Fibroblast of the conjunctiva (primary cell): ENCODE data around the gene MAP7D2.

Experiments used
- DNase-seq: peaks from one replicate; pipeline ENCODE4 v3.0.0-alpha.2; 2010; ENCODE audit warnings: low read depth

The MAP7D2 gene

DNA sequence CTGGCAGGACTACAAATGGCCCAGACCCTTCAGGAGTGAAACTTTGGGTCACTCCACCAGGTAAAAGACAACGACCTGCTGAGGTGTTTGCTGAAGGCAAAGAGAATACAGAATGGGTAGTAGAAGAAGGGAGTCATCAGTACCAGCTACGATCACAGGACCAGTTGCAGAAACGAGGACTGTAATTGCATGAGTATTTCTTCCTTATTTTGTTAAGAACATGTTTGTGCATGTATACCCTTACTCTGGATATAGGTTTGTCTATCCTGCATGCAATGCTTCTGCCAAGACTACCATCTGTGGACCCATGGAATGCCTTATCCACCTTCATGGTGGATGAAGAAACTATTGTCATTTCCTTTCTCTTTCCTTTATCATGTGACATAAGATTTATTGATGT, 77.7 kb downstream of the MAP7D2 start:
- DNase-seq, result no peak

DNA sequence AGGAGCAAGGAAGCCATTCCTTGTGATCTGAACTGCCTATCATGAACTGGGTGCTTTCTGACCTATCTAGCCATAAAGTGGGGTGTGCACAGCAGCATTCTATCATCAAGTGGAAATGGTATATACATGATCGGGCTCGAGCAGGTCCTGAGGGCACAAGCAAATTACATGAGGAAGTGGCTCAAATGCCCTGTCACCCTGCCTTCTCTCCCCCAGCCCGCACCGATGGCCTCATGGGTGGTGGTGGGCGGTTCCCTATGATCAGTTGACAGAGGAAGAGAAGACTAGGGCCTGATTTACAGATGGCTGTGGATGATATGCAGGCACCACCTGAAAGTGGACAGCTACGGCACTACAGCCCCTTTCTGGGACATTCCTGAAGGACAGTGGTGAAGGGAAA, 79.5 kb downstream of the MAP7D2 start:
- no peak for DNase-seq

DNA sequence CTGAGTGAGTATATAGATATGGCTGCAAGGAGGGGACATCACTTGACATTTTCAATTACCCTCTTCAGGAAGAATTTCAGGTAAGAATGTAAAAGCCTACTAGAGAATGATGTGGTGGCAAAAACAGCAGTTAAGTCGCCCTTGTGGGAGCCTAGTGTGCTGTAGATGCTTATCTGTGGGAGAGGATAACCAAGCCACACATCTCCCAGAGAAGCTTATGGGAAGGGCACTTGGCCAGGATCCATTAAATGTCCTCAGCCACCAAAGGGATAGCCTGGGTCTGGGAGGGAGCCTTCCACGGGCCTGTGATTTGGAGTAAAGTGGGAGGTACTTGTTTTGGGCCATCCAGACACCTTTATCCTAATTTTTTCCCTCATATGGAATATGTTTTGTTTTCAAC, 84.5 kb downstream of the MAP7D2 start:
- DNase-seq, result no peak

DNA sequence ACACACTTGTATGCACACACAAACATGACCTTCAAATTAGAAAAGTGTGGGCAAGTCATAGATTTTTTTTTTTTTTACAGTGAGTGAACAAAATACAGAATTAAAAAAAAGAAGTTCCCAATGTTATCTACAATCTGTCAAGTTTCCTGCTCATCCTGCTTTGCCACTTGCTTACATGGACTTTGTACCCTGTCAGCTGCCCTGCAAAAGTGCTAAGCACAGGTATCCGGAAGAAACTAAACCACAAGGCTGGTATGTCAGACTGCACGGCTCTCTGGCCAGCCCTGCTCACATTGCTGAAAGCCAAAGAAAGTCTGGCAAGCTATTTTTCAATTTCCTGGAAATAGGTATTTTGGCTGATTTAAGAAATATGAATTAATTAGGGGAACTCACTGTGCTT, 87.0 kb downstream of the MAP7D2 start:
- DNase-seq, result no peak

DNA sequence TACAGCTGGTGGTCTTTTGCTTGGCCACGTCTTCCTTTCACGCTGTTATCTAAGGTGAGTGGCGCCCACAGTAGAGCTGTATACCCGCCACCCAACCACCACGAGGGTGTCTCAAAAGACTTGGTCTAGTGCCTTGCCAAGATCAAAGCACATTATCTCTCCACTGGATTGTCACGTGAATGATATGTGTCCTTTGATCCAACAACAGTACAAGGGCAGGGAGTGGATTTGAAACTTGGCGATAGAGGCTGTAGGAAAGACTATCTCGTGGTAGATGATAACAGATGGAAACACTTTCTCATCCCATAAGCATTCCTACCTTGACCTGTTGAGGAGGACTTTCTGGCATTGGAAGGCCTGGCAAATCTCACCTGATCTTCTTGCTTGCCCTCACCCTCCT, 88.1 kb downstream of the MAP7D2 start:
- DNase-seq, result no peak

DNA sequence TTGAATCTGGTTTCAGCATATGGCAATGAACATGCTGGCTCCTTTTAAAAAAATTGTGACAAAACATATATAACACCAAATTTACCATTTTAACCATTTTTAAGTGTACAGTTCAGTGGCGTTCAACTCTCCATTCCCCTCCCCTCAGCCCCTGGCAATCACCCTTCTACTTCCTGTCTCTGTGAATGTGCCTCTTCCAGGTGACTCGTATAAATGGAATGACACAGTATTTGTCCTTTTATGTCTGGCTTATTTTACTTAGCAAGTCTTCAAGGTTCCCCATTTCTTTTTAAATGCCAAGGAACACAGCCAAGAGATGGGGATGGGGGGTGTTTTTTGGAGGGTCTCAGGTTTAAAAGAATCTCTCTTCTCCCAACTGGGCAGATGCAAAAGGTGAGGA, 90.4 kb downstream of the MAP7D2 start:
- DNase-seq, result peak; percentile 13

DNA sequence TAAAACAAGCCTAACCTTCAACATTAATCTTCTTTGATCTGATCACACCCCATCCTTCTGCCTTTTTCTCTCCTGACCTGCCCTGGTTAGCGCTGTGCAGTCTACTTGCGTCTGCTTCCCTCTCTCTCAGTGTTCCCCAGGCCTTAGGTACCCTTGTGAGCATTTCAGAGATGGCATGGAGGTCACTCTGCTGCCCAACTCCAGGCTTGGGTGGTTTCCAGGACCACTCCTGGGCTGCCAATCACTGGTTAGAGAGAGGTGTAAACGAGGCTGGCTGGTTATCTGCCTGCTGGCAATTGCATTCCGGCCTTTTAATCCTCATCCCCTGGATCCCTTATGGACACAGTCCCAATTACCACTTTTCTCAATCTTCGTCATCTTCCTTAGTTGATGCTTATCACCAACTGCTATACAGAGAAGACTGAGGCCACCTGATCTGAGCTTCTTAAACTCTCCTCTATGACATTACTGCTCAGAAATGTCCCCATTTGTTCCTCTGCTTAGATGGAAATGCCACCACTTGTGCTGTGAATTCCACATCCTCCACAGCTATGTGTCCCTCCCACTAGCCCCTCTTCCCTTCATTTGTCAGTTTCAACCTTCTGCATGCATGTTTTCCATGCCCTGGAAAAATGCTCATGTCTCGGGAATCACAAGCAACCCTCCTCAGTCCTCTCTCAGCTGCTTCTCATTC, 96.9 kb downstream of the MAP7D2 start:
- no peak for DNase-seq

DNA sequence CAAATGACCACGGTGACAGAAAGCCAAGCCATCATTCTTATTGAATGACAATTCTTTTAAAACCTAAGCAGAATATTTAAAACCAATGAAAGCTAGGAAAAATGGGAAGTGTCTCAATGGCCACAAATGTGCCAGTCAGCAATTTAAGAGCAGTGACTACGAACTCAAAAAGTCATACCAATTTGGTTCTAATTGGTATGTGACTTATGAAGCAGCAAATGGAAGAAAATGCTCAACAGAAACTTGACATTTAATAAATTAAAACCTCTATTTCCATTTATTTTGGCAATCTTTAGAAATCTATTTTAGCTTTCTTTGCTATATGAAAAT, 100.1 kb downstream of the MAP7D2 start:
- no peak for DNase-seq

DNA sequence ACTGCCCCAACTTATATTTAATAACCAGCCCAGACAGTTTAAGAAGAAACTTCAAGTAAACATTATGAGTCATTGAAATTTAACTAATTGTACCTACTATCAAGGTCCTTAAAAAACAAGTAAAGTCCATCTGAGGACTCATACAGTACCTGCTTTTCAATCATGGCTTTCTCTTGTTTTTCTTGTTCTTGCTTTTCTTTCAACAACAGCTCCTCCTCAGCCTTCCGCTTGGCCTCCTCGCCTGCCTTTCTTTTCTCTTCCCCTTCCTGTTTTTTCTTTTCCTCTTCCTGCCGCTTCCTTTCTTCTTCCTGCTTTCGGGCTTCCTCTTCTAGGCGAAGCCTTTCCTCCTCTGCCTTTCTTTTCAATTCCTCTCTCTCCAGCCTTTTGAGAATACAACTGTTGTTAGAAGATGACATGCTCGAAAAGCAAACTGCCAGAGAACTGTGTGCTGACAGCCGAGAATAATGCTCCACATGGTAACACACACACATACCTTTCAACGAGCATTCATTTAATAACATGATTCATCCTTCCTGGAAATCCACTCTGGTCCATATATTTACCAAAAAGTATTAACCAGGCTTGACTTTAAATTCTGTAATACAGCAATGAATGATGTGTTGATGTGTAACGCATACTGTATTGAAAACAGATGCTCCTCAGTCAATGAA, 100.6 kb downstream of the MAP7D2 start:
- no peak for DNase-seq

DNA sequence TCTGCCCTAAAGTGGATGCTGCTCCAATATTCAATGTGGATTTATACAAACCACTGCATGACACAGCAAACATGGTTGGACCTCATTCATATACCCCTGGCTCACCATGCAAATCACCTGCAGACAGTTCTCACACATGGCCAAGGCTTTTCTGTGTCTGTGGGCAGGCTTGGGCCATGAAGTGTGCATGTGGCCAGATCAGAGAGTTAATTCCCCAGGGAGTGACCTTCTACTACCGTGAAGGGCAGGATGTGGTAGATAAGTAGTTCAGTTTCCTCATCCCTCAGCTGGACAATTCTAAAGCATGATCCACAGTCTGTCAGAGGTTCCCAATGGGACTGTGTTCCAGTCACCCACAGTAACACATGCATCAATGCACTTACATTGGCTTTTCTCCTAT, 101.3 kb downstream of the MAP7D2 start:
- DNase-seq, result no peak

DNA sequence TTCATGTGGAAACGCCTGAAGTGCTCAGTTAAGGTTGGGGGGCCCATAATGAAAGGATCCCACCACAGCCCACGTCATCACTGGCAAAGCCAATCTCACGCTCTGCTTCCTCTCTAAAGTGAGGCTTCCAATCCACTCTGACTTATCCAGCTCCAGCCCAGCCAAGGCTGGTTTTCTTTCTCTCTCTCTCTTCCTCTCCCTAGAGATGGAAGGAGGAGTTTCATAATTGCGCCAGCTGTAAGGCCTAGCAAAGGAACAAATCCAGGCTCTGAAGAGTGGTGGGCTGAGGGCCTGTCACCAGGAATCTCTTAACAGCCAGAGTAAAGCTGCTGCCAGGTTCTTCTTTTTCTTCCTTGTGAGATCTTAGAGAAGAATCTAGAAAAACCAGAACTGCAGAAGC, 105.1 kb downstream of the MAP7D2 start:
- DNase-seq, result no peak

DNA sequence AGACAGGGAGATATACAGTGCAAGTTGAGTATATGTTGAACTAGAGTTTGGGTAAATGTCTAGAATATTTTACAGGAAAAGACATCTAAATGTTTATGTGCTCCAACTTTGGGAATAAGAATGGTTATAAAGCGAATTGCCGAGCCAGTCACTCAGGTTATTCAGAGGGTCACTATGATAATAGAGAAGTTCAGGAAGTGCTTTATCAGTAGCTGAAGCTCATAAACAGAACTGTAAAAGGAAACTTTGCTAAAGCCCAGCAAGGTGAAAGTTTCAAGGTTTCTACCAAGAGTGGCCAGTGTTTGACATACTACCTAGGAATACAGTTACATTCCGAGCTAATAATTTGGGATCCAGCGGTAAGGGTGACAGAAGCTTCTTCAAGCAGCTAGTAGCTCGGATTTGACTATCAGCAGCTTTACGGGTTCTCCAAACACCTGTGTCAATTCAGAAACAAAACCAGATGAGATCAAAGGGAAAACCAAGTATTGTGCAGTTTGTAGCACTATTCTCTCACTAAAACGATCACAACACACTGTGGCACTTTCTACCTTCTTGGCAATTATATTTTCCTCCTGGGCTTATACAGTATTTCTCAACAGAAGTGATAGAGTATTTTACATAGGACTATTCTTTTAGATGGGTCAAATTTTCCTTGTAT, 108.6 kb downstream of the MAP7D2 start:
- DNase-seq, result no peak

DNA sequence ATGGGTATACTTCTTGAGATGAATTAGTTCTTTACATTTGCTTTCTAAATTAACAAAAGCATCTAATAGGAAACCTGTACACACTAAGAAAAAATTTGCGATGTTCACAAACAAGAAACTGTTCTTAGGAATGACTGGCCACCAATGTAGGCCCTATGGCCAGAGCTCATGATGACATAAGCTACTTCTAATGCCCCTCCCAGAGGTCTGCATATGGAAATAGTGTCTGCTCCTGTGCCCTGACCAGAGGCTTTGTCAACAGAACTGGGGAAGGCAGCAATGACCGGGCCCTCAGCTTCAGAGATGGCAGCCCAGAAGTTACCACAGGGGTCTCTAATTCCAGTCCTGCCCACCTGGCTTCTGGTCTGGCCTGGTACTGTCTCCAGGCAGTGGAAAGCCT, 110.8 kb downstream of the MAP7D2 start:
- DNase-seq, result no peak

DNA sequence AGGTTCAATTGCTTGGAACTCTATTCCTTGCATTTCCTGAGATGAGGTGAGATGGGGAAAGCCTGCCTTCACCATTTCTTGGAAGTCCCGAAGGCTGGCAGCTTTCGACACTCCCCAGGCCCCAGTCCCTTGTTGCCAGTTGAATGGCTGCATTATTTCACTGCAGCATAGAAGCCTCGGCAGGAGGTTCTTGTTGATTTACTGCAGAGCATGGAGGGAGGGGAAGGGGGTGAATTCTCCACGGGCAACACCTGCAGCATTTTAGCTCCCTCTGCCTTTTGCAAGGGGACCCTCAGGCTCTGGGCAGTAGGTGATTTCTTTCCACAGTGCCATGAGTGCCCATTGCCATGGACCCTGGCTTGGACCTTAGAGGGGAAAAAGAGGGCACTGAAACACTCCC, 115.1 kb downstream of the MAP7D2 start:
- DNase-seq, result no peak

DNA sequence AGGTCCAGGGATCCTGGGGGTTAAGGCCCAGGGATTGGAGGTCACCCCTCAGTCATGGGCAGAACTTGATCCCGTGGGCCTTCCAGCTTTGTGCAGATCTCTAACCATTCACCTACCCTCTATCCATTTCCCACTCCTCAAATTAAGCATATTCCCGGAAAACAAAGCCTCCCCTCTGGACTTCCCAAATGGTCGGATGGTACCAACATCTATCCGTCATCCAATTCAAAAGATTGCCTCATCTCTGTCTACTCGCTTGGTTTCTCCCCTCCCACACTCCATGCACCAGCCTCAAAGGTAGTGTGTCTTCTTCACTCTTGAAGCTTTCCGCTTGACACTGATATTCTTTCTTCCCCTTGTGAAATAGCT, 125.4 kb downstream of the MAP7D2 start:
- DNase-seq, result no peak

DNA sequence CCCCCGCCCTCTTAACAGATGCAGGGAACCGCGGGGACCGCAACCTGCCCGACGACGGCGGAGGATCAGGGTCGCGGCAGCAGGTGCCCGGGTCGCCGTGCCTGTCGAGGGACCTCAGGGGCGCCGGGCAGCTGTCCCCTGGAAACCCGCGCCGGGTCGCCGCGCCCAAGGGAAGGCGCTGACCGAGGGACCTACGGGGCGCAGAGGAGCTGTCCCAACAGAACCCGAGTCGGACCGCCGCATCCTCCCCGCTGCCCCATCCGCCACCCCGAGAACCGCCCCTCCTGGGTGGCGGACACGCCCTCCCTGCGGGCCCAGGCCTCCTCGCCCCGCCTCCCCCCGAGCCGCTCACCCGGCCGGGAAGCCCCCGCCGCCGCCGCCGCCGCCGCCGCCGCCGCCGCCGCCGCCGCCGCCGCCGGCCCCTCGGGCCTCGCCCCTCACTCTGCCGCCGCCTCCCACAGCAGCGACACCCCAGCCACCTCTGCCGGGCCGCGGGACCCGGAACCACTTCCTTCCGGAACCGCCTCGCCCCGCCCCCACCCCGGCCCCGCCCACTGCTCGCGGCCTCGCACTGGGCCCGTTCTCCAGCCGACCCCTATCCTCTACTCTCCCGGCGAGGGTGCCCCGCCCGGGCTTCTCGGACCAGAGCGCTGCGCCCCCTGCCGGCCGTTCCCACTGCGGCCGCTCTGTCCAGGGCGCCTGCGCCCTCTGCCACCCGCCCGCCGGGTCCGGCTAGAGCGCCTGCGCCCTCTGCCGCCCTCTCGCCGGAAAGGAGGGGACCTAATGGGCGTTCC, 126.0 kb downstream of the MAP7D2 start, which contains the start of gene BCLAF3:
BCLAF3 (minus strand) TSS at position 506 of the 794 bp plus-strand sequence. CDS start 20,797 bp downstream, outside the sequence.
- peak; percentile 77 for DNase-seq

DNA sequence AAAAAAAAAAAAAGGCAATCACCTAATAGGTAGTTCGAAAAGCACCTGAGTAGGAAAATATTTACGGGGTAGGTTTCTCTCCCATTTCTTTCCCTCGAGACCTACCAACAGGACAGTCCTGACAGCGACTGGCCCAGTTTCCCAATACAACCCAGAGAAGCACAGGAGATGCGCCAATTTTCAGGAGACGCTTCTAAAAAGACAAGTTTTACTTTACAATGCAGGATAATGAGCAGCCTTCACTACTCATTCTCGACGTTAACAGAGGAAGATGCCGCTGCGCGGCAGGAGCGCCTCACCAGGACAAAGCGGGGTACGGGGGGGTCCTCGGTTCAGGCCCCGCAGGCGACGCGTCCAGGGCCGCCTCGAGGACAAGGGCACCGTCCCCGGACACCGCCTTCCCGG, 126.6 kb downstream of the MAP7D2 start:
- no peak for DNase-seq

DNA sequence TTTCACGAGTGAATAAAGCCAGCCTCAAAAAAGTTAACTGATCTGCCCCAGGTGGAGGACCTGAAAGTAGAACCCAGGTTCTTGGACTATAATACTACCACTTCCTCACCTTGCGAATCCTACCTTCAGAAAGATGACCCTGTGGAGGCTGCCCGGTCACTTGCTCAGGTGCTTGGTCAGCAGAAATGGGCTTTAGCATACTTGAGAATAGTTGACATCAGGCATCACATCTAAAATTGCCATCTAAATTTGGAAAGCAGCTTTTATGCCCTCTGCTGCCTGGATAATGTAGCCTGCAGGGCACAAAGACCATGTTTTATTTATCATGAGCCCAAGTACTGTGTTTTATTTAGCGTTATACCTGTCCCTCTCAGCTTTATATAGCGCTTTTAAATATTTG, 128.9 kb downstream of the MAP7D2 start:
- no peak for DNase-seq

DNA sequence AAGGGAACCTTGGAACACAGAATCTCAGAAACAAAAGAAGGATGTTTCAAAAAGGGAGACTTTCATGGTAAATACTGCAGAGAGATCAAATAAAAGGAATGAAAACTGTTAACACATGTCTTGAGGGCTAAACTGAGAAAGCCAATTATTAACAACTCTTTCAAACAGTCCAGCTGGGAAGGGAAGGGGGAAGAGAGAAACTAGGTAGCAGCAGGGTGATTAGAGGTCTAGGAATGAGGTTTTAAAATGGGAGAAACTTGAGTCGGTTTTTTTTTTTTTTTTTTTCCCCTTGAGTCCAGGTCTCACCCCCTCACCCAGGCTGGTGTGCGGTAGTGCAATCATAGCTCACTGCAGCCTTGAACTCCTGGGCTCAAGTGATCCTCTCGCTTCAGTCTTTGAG, 130.2 kb downstream of the MAP7D2 start:
- no peak for DNase-seq

DNA sequence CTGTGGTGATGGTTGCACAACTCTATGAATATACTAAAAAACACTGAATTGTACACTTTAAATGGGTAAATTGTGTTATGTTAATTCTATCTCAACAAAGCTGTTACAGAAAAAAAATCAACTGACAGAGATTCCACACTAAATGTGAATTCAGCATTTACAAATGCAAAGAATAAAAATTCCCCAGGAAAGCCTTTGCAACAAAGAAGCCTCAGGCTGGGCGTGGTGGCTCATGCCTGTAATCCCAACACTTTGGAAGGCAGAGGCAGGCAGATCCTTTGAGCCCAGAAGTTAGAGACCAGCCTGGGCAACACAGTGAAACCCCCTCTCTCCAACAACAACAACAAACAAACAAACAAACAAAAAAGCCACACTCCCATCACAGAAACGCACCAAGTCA, 134.8 kb downstream of the MAP7D2 start:
- no peak for DNase-seq

DNA sequence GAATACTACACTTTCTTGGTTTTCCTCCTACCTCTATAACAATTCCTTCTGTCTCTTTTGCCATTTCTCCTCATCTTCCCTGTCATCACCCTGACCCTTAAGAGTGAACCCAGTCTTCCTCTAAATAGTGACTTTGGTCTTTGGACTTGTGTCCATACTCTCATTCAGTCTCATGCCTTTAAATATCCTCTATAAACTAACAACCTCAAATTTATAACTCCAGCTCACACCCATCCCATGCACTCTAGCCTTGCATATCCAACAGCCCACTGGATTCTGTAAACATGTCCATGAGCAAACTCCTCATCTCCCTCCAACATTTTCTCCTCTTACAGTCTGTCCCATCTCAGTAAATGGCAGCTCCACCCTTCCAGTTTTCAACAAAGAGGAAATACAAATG, 140.9 kb downstream of the MAP7D2 start:
- no peak for DNase-seq

DNA sequence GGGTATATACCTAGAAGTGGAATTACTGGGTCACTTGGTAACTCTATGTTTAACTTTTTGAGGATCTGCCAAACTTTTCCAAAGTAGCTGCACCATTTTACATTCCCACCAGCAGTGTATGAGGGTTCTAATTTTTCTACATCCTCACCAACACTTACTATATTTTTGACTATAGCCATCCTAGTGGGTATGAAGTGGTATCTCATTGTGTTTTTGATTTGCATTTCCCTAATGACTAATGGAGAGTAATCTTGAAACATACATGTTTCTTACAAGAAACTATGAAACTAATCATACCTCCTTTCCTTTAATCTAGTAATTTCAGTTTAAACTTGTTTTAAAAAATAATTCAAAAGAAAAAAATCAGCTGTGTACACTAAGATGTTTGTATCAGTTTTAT, 143.7 kb downstream of the MAP7D2 start:
- no peak for DNase-seq

DNA sequence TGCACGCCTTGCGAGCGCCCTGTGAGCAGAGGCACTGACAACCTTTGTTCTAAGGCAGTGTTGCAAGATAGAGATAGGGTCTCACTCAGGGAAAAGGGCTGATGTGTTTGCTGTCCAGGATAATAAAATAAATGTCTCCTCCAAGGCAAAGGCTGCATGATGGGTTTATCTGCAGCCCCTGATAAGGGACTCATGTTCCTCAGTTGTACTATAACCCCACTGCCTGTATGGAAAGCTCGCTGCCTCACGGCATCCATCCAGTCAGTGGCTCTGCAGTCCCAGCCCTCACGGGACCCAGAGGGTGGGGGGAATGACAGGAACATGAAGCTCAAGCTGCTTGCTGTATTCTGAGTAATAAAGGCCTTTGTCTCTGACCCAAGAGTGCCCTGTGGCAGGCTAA, 148.4 kb downstream of the MAP7D2 start:
- no peak for DNase-seq
